OCI-LY1 (cell line): Measurements from ENCODE around the gene MGST2.

Experiments
- H2AFZ ChIP-seq: fragments of 200-600 bp; sonication (generic), shearing (Covaris generic); 2 replicates; pipeline ENCODE4 v1.6.0; 2014; ENCODE audit warnings: antibody characterized with exemption, mild to moderate bottlenecking, low read length
- H3F3A ChIP-seq: fragments of 200-600 bp; sonication (generic), shearing (Covaris generic); 2 replicates; pipeline ENCODE4 v1.6.0; 2014; ENCODE audit warnings: mild to moderate bottlenecking, antibody characterized with exemption, low read length, moderate library complexity; ENCODE audit not compliant: insufficient read depth
- H3K27ac ChIP-seq: fragments of 200-600 bp; sonication (generic); 2 replicates; pipeline ENCODE4 v1.5.1; 2014; ENCODE audit warnings: low read length, mixed run types, mild to moderate bottlenecking, low read depth; ENCODE audit not compliant: poor library complexity, severe bottlenecking
- H3K27me3 ChIP-seq: fragments of 200-600 bp; sonication (generic); 2 replicates; pipeline ENCODE4 v1.6.0; 2014; ENCODE audit warnings: antibody characterized with exemption, mild to moderate bottlenecking, low read length, moderate library complexity; ENCODE audit not compliant: insufficient read depth
- H3K36me3 ChIP-seq: fragments of 200-600 bp; sonication (generic); 2 replicates; pipeline ENCODE4 v1.6.1; 2014; ENCODE audit warnings: mild to moderate bottlenecking, antibody characterized with exemption, low read length, moderate library complexity, mixed read lengths; ENCODE audit not compliant: insufficient read depth
- H3K4me1 ChIP-seq: fragments of 200-600 bp; sonication (generic); 2 replicates; pipeline ENCODE4 v1.5.1; 2014; ENCODE audit warnings: mild to moderate bottlenecking, low read length, moderate library complexity; ENCODE audit not compliant: insufficient read depth, severe bottlenecking
- H3K4me2 ChIP-seq: fragments of 200-600 bp; sonication (generic), shearing (Covaris generic); 2 replicates; pipeline ENCODE4 v1.6.1; 2014; ENCODE audit warnings: low read length
- H3K4me3 ChIP-seq: fragments of 200-600 bp; sonication (generic); 2 replicates; pipeline ENCODE4 v1.5.1; 2014; ENCODE audit warnings: low read length, low read depth, mild to moderate bottlenecking, mixed read lengths; ENCODE audit not compliant: poor library complexity, severe bottlenecking
- H3K79me2 ChIP-seq: fragments of 200-600 bp; shearing (Covaris generic); 2 replicates; pipeline ENCODE4 v1.6.1; 2016; ENCODE audit warnings: mixed run types, low read length, mixed read lengths; ENCODE audit not compliant: insufficient read depth
- H3K9ac ChIP-seq: fragments of 200-600 bp; sonication (generic), shearing (Covaris generic); 2 replicates; pipeline ENCODE4 v1.6.1; 2014; ENCODE audit warnings: mild to moderate bottlenecking, low read length, mixed read lengths
- H3K9me2 ChIP-seq: fragments of 200-600 bp; sonication (generic), shearing (Covaris generic); 2 replicates; pipeline ENCODE4 v1.6.1; 2014; ENCODE audit warnings: low read depth, mild to moderate bottlenecking, low read length, mixed read lengths
- H3K9me3 ChIP-seq: fragments of 200-600 bp; shearing (Covaris generic); 2 replicates; pipeline ENCODE4 v1.6.1; 2014; ENCODE audit warnings: low read length, mixed read lengths
- H4K20me1 ChIP-seq: fragments of 200-600 bp; sonication (generic), shearing (Covaris generic); 2 replicates; pipeline ENCODE4 v1.6.0; 2016; ENCODE audit warnings: mild to moderate bottlenecking, low read length; ENCODE audit not compliant: insufficient read depth
- EZH2 ChIP-seq: fragments of 200-600 bp; sonication (generic), shearing (Covaris generic); IDR thresholded peaks from 2 replicates; pipeline ENCODE4 v1.8.0; 2017; ENCODE audit warnings: borderline replicate concordance, mixed run types, mild to moderate bottlenecking, antibody characterized with exemption, low read length, moderate library complexity, mixed read lengths
- TF ChIP-seq, protein P1 (sequence below): fragments of 200-600 bp; sonication (generic), shearing (Covaris generic); IDR thresholded peaks from 2 replicates; pipeline ENCODE4 v1.5.1; 2017; ENCODE audit warnings: mild to moderate bottlenecking, antibody characterized with exemption, low read length, moderate library complexity, mixed read lengths

MGST2 gene

DNA sequence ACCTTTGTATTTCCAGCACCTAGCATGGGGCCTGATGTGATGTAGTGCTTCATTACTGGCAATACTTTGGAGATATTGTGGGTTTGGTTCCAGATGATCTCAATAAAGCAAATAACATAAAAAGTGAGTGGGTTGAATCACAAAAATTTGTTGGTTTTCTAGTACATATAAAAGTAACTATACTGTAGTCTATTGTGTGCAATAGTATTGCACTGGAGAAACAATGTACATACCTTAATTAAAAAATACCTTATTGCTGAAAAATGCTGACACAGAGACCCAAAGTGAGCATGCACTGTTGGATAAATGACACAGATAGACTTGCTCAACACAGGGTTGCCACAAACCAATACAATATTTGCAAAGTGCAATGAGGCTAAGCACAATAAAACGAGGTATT lies 17.7 kb upstream of the MGST2 start:
- Histone ChIP-seq H4K20me1 (no peaks in the 10 kb centered on the region), H3K27me3 (no peaks in the 10 kb centered on the region), H3K9me2 (no peaks in the 10 kb centered on the region), H3K27ac (no peak overlapping the region), H2AFZ (no peak overlapping the region), H3K4me3 (no peak overlapping the region), H3K9ac (no peak overlapping the region), H3K4me2 (no peak overlapping the region), H3K36me3 (no peaks in the 10 kb centered on the region), H3K4me1 (no peaks in the 10 kb centered on the region), H3K9me3 (no peaks in the 10 kb centered on the region), H3F3A (no peaks in the 10 kb centered on the region), H3K79me2 (no peaks in the 10 kb centered on the region)
- TF ChIP-seq, protein P1, sequence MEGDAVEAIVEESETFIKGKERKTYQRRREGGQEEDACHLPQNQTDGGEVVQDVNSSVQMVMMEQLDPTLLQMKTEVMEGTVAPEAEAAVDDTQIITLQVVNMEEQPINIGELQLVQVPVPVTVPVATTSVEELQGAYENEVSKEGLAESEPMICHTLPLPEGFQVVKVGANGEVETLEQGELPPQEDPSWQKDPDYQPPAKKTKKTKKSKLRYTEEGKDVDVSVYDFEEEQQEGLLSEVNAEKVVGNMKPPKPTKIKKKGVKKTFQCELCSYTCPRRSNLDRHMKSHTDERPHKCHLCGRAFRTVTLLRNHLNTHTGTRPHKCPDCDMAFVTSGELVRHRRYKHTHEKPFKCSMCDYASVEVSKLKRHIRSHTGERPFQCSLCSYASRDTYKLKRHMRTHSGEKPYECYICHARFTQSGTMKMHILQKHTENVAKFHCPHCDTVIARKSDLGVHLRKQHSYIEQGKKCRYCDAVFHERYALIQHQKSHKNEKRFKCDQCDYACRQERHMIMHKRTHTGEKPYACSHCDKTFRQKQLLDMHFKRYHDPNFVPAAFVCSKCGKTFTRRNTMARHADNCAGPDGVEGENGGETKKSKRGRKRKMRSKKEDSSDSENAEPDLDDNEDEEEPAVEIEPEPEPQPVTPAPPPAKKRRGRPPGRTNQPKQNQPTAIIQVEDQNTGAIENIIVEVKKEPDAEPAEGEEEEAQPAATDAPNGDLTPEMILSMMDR, result no peak
- no peak for TF ChIP-seq EZH2

DNA sequence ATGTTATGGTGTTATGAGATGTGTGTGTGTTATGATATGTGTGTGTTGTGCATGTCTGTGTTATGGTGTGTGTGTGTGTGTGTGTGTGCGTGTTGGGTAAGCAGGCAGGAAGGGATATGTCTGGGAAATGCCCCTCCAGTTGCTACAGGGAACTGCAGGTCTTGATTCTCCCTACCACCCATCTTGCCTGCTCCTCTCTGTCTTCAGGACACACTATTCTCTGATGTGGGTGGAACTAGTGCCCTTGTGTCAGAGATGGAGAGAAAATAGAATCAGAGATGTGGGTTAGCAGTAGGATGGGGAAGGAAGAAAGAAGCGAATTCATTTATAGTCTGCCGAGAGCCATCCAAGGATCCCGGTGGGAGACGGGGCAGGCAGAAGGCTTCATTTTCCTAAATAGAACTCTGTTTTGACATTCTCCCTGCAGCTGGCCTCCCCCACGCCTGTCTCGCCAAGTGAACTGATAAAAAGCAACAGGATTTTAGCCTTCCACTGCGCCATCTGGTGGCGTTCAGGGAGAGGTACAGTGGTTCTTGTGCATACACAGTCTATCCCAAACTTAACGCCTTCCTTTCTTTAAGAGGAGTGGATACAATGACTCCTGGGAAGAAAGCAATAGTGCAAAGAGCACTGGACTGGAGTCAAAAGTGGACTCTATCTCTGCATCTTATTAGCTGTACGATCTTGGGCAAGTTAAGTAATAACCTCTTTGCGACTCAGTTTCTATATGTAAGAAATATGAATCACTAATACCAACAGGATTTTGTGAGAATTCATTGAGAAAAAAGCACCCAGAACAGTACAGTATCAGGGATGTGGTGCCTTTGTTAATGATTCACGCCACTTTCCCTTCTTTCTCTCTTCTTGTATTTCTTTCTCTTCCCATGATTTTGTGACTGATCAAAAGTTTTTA lies 14.1 kb upstream of the MGST2 start:
- Histone ChIP-seq H2AFZ (no peak overlapping the region), H3K4me2 (no peak overlapping the region; the same call in 1 of the 2 replicates)

DNA sequence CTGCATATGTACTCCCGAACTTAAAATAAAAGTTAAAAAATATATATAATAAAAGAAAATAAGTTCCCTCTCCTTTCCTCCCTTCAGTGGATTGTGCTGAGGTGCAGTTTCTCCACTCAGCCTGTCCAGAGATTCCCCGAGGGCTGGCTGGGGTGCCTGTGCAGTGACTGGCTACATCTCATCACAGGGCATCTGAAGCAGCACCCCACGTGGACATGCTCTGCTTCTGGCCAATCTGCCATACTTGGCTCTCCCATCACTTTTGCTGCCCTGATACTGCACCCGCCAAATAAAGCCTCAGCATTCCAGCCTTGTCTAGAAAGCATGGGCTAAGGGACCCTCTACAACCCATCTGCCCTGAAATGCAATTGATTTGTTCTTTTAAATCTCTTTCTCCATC lies 11.1 kb upstream of the MGST2 start:
- H3K4me3 ChIP-seq, result no peak overlapping the region
- no peak overlapping the region for H3K4me2 ChIP-seq
- H3K79me2 ChIP-seq, result no peaks in the 10 kb centered on the region
- H3F3A ChIP-seq, result no peaks in the 10 kb centered on the region
- H4K20me1 ChIP-seq, result no peaks in the 10 kb centered on the region
- H3K9ac ChIP-seq, result no peak overlapping the region
- H3K4me1 ChIP-seq, result no peaks in the 10 kb centered on the region
- H3K36me3 ChIP-seq, result no peaks in the 10 kb centered on the region
- H3K9me2 ChIP-seq, result no peaks in the 10 kb centered on the region
- H3K9me3 ChIP-seq, result no peaks in the 10 kb centered on the region
- TF ChIP-seq, protein P1, result no peak
- TF ChIP-seq EZH2, result no peak
- no peak overlapping the region for H2AFZ ChIP-seq
- H3K27ac ChIP-seq, result no peak overlapping the region
- no peaks in the 10 kb centered on the region for H3K27me3 ChIP-seq

More for the DNA sequence above, 14.1 kb upstream of the MGST2 start:
- Histone ChIP-seq H3K36me3 (no peaks in the 10 kb centered on the region), H3K27ac (no peak overlapping the region), H3K4me3 (no peak overlapping the region), H3K9ac (no peak overlapping the region), H3K79me2 (no peaks in the 10 kb centered on the region), H3K9me3 (no peaks in the 10 kb centered on the region), H3K27me3 (no peaks in the 10 kb centered on the region), H3K4me1 (no peaks in the 10 kb centered on the region), H4K20me1 (no peaks in the 10 kb centered on the region), H3K9me2 (no peaks in the 10 kb centered on the region), H3F3A (no peaks in the 10 kb centered on the region)
- no peak for TF ChIP-seq EZH2
- TF ChIP-seq, protein P1, result peak; percentile 91
